Glutamatergic neuron (in vitro differentiated cells): ENCODE results near the gene ZBTB47. TPM values are rescaled to one million over a fixed set of nuclear protein-coding genes. Genes with fewer than 3 reads are reported as not detected.

Experiments used
- DNase-seq: peaks from one replicate; pipeline ENCODE4 v3.0.0; 2022
- H3K27ac Mint-ChIP-seq: one replicate; pipeline ENCODE4 v1.8.0; 2020; ENCODE audit warnings: mild to moderate bottlenecking, mixed read lengths, inconsistent platforms; ENCODE audit not compliant: unreplicated experiment
- H3K27me3 Mint-ChIP-seq: one replicate; pipeline ENCODE4 v1.8.0; 2020; ENCODE audit warnings: mild to moderate bottlenecking, moderate library complexity, mixed read lengths, inconsistent platforms; ENCODE audit not compliant: unreplicated experiment
- H3K36me3 Mint-ChIP-seq: one replicate; pipeline ENCODE4 v1.8.0; 2020; ENCODE audit warnings: mild to moderate bottlenecking, mixed read lengths, inconsistent platforms; ENCODE audit not compliant: unreplicated experiment
- H3K4me1 Mint-ChIP-seq: one replicate; pipeline ENCODE4 v1.8.0; 2020; ENCODE audit warnings: mild to moderate bottlenecking, low read depth, mixed read lengths, inconsistent platforms; ENCODE audit not compliant: unreplicated experiment
- H3K4me3 Mint-ChIP-seq: one replicate; pipeline ENCODE4 v1.8.0; 2020; ENCODE audit warnings: mild to moderate bottlenecking, mixed read lengths, inconsistent platforms; ENCODE audit not compliant: unreplicated experiment
- H3K9me3 Mint-ChIP-seq: one replicate; pipeline ENCODE4 v1.8.0; 2020; ENCODE audit warnings: mild to moderate bottlenecking, moderate library complexity, mixed read lengths, inconsistent platforms; ENCODE audit not compliant: unreplicated experiment
- total RNA-seq: library from RNA; stranded (reverse); fragmentation: NEBNext Ultra II Directional; extraction: Animal tissue kit (Norgen Biotek cat#: 25700); gene quantifications from one replicate; pipeline ENCODE4 v1.2.1, GENCODE V29; 2021; ENCODE audit not compliant: unreplicated experiment
- TF ChIP-seq, protein P1 (sequence below): fragments of 200-600 bp; sonication (generic); IDR thresholded peaks from one replicate; pipeline ENCODE4 v1.5.0; 2021; ENCODE audit not compliant: partially characterized antibody, unreplicated experiment

The ZBTB47 gene
- total RNA-seq, 1 donor from 2014 or later = 9.7 TPM

DNA sequence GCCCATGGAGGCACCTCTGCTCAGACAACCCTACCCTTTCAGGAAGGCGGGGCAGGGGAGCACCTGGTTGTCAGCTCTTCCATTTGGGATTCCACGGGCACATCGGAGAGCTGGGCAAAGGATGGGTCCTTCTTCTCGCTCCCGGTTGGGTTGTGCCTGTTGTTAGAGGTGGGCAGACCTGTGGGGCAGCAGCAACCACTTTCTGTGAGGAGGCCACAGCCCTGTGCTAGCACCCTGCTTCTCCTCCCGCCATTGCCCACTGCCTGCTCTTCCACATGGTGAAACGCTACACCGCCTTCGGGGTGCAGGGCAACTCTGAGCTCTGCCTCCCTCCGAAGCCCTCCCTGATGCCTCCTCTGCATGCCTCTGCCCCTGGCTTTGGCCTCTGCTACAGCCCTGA, 56.1 kb downstream of the ZBTB47 start:
- TF ChIP-seq, protein P1, sequence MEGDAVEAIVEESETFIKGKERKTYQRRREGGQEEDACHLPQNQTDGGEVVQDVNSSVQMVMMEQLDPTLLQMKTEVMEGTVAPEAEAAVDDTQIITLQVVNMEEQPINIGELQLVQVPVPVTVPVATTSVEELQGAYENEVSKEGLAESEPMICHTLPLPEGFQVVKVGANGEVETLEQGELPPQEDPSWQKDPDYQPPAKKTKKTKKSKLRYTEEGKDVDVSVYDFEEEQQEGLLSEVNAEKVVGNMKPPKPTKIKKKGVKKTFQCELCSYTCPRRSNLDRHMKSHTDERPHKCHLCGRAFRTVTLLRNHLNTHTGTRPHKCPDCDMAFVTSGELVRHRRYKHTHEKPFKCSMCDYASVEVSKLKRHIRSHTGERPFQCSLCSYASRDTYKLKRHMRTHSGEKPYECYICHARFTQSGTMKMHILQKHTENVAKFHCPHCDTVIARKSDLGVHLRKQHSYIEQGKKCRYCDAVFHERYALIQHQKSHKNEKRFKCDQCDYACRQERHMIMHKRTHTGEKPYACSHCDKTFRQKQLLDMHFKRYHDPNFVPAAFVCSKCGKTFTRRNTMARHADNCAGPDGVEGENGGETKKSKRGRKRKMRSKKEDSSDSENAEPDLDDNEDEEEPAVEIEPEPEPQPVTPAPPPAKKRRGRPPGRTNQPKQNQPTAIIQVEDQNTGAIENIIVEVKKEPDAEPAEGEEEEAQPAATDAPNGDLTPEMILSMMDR = no peak
- Mint-ChIP-seq H3K4me3 (no peak overlapping the region), H3K36me3 (no peaks in the 10 kb centered on the region), H3K4me1 (no peaks in the 10 kb centered on the region), H3K9me3 (peaks cover 6% of the 10 kb centered on the region), H3K27ac (no peak overlapping the region), H3K27me3 (no peaks in the 10 kb centered on the region)
- no peak for DNase-seq

DNA sequence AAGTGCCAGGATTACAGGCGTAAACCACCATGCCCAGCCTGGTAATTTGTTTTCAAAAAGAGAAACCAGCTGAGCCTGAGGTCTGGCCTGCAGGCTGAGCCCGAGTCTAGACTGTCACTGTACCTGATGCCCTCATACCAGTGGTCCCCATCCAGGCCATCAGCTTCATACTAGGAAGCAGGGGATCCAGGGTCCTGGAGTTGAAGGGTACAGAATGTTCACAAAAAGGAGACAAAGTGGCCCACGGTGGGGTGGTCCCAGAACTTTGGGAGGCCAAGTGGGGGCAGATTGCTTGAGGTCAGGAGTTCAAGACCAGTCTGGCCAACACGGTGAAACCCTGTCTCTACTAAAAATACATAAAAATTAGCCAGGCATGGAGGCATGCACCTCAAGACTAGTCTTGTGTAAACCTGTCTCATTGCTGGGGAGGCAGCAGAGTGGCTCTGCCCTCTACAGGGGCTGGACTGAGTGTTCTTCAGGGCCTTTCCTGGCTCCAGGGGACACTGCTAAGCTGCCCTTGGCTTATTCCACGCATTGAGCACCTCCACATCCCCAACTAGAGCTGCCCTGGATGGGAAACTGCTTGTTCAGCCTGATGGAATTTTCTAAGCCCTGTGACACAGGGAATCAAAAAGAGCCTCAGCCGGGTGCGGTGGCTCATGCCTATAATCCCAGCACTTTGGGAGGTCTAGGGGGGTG, 57.0 kb downstream of the ZBTB47 start:
- H3K4me3 Mint-ChIP-seq = no peak overlapping the region
- no peaks in the 10 kb centered on the region for H3K36me3 Mint-ChIP-seq
- H3K27me3 Mint-ChIP-seq = no peaks in the 10 kb centered on the region
- DNase-seq = no peak
- H3K4me1 Mint-ChIP-seq = no peaks in the 10 kb centered on the region
- H3K27ac Mint-ChIP-seq = no peak overlapping the region
- peaks cover 5% of the 10 kb centered on the region for H3K9me3 Mint-ChIP-seq
- TF ChIP-seq, protein P1 = no peak

DNA sequence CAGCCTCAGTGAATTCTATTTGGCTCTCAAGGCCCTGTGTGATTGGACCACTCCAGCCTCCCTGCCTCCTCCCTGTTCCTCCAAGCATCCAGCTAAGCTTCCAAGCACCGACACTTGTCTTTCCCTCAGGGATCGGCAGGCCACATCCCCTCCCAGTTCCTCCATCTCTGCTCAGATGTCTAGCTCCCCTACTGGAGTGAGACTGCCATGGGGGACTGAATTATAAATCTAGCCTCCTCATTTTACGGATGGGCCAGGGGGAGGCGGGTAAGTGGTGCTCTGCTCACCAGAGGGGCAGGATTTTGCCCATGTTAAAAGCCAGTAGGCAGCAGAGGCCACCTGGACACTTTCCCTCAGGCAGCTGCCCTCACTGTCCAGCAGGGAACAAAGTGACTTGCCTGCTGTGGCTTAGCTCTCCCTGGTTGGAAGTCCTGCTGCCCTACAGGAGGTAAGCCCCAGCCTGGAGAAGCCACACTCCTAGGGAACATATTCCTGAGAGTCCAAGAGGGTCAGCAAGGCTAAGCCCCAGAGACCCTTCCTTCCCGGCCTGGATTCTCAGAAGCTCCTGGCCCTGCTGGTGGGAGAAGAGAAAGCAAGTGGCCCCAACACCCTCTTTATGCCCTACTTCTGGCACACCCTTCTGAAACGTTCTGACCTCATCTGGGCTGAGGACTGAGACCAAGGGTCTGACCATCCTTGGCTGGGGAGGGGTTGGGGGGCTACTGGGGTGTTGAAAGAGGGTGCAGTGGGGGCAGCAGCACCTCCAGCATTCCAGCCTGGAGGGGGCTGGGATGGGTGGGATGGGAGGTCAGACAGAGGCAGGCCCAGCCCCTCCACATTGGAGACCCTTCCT, 58.2 kb downstream of the ZBTB47 start:
- TF ChIP-seq, protein P1 = no peak
- H3K27me3 Mint-ChIP-seq = no peaks in the 10 kb centered on the region
- no peak overlapping the region for H3K27ac Mint-ChIP-seq
- H3K4me3 Mint-ChIP-seq = no peak overlapping the region
- no peaks in the 10 kb centered on the region for H3K36me3 Mint-ChIP-seq
- DNase-seq = no peak
- peaks cover 5% of the 10 kb centered on the region for H3K9me3 Mint-ChIP-seq
- no peaks in the 10 kb centered on the region for H3K4me1 Mint-ChIP-seq

DNA sequence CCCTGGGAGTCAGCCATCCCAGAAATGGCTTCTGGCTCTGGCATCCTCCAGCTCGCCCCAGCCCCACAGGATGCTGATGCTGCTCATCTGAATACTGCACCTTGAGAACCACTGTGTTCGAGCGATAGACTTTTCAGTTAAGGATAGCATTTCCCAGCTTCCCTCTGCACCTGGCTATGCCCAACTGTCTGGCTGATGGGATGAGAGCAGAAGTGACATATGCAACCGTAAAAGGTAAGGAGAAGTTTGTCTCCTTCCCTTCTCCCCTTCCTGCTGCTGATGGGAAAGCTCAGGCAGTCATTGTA, 58.8 kb downstream of the ZBTB47 start:
- TF ChIP-seq, protein P1 = no peak
- Mint-ChIP-seq H3K36me3 (no peaks in the 10 kb centered on the region), H3K27me3 (no peaks in the 10 kb centered on the region), H3K4me3 (no peak overlapping the region), H3K4me1 (no peaks in the 10 kb centered on the region), H3K9me3 (peaks cover 3% of the 10 kb centered on the region), H3K27ac (no peak overlapping the region)
- no peak for DNase-seq

DNA sequence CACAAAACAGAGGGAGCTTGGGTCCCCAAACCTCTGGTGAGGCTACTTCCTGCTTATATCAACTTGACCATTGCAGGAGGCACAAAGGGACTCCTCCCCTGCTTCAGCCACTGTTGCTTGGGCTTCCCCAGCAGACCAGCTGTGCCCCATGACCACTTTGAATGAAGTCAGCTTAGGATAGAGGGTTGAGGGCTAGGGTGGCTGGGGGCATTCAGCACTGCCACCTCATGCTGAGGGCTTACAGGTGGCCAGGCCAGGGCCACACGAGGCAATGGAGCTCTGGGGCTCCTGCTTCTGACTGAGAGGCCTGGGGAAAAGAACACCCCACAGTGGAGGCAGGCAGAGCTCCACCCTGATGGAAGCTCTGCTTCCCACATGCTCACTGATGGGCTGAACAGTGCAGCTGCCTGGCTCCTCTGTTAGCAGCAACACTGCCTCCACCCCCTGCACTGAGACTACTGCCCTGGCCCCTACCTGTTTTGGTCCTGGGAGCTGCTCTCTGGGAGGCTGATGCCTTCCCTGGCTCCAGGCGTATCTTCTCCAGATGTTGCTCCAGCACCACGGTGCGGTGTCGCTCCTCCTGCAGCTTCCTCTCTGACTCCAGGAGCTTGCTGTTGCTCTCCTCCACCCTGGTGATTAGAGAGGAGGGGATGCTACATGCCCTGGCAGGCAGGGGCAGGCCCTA, 59.3 kb downstream of the ZBTB47 start:
- H3K4me1 Mint-ChIP-seq = no peaks in the 10 kb centered on the region
- TF ChIP-seq, protein P1 = no peak
- peaks cover 3% of the 10 kb centered on the region for H3K9me3 Mint-ChIP-seq
- H3K36me3 Mint-ChIP-seq = no peaks in the 10 kb centered on the region
- no peak for DNase-seq
- no peak overlapping the region for H3K4me3 Mint-ChIP-seq
- H3K27ac Mint-ChIP-seq = no peak overlapping the region
- H3K27me3 Mint-ChIP-seq = no peaks in the 10 kb centered on the region
